GM12878 (cell line): ENCODE results near the gene TMEM38A. TPM values are rescaled to one million over a fixed set of nuclear protein-coding genes. Genes with fewer than 3 reads are reported as not detected.

Experiments
- ATAC-seq: fragments of 200-7000 bp; cut with Tn5 transposase; 3 replicates; pipeline ENCODE4 v1.9.1; 2020; ENCODE audit warnings: mild to moderate bottlenecking, moderate library complexity
- BruUV-seq: library from RNA; stranded (reverse); fragments of 400-500 nt; replicated peaks from 2 replicates; lab custom pipeline; 2021; lab: Mats Ljungman, UMichigan
- CTCF ChIA-PET: fragments of 300-600 bp; sonication (Branson Sonifier 250); formaldehyde crosslinking; extraction: SDS; loops from one replicate; lab custom pipeline; 2021; ENCODE audit warnings: inconsistent platforms; lab: Yijun Ruan, JAX
- POLR2A ChIA-PET: fragments of 350-600 bp; formaldehyde crosslinking; extraction: SDS; loops from one replicate; lab custom pipeline; 2021; ENCODE audit warnings: inconsistent platforms; lab: Charles Lee
- RAD21 ChIA-PET: fragments of 300-600 bp; sonication (Branson Sonifier 250); formaldehyde crosslinking; loops from one replicate; lab custom pipeline; 2023; ENCODE audit warnings: antibody characterized with exemption; ENCODE audit not compliant: unreplicated experiment; lab: Charles Lee
- SMC1A ChIA-PET: fragments of 300-600 bp; sonication (Branson Sonifier 250); formaldehyde crosslinking; loops from one replicate; lab custom pipeline; 2023; ENCODE audit not compliant: unreplicated experiment, uncharacterized antibody; lab: Charles Lee
- DNase-seq: peaks from one replicate; pipeline ENCODE4 v3.0.0-alpha.2; 2011; ENCODE audit warnings: low read depth, low spot score
- FAIRE-seq: peaks from 3 replicates; lab custom pipeline; 2011; peaks lifted over from hg19 to GRCh38; lab: Jason Lieb, UNC
- H2AFZ ChIP-seq: 2 replicates; pipeline ENCODE4 v1.6.0; 2011; ENCODE audit warnings: low read depth, low read length, control low read depth; ENCODE audit not compliant: control insufficient read depth
- H3K27ac ChIP-seq: 2 replicates; pipeline ENCODE4 v1.5.1; 2011; ENCODE audit warnings: control low read depth; ENCODE audit not compliant: control insufficient read depth, insufficient read depth
- H3K27me3 ChIP-seq, 2 experiments: replicated peaks in 1 of 2; 2 replicates each; pipeline versions ENCODE4 v1.6.0 to v1.6.1; 2011; ENCODE audit warnings: low read length in 1 of 2; ENCODE audit not compliant: control insufficient read depth in 2 of 2, insufficient read depth in 2 of 2
- H3K36me3 ChIP-seq, 2 experiments: 2 replicates each; pipeline ENCODE4 v1.5.1; 2011; ENCODE audit warnings: low read length in 1 of 2; ENCODE audit not compliant: control insufficient read depth in 2 of 2, insufficient read depth in 2 of 2
- H3K4me1 ChIP-seq: 2 replicates; pipeline ENCODE4 v1.6.1; 2011; ENCODE audit warnings: mild to moderate bottlenecking, low read length, moderate library complexity, mixed read lengths; ENCODE audit not compliant: control insufficient read depth, insufficient read depth
- H3K4me2 ChIP-seq: 2 replicates; pipeline ENCODE4 v1.6.0; 2011; ENCODE audit warnings: control low read depth; ENCODE audit not compliant: control insufficient read depth, insufficient read depth
- H3K4me3 ChIP-seq: fragments of 200-600 bp; sonication (generic); 2 replicates; pipeline ENCODE4 v1.5.1; 2016
- H3K79me2 ChIP-seq: 2 replicates; pipeline ENCODE4 v1.6.0; 2011; ENCODE audit warnings: low read length; ENCODE audit not compliant: control insufficient read depth, insufficient read depth
- H3K9ac ChIP-seq: 2 replicates; pipeline ENCODE4 v1.8.0; 2011; ENCODE audit warnings: low read length, control low read depth, mixed read lengths; ENCODE audit not compliant: control insufficient read depth, insufficient read depth
- H3K9me3 ChIP-seq: replicated peaks from 3 replicates; pipeline ENCODE4 v1.5.1; 2011; ENCODE audit warnings: mild to moderate bottlenecking, low read length; ENCODE audit not compliant: control insufficient read depth, insufficient read depth
- H4K20me1 ChIP-seq: 2 replicates; pipeline ENCODE4 v1.6.0; 2011; ENCODE audit not compliant: control insufficient read depth, insufficient read depth
- KAT2A ChIP-seq: conservative IDR thresholded peaks from 2 replicates; pipeline ENCODE4 v1.6.1; 2011; ENCODE audit warnings: low read depth, low read length; ENCODE audit not compliant: control insufficient read depth
- PRDM15 ChIP-seq: fragments of 450-650 bp; formaldehyde crosslinking; IDR thresholded peaks from 2 replicates; pipeline ENCODE4 v1.4.0; 2020; ENCODE audit warnings: mild to moderate bottlenecking, moderate library complexity
- RELA ChIP-seq: fragments of 450-650 bp; IDR thresholded peaks from 2 replicates; pipeline ENCODE4 v1.8.0; 2014; ENCODE audit warnings: borderline replicate concordance; ENCODE audit not compliant: partially characterized antibody
- SREBF2 ChIP-seq: IDR thresholded peaks from 2 replicates; pipeline ENCODE4 v1.6.1; 2012; ENCODE audit warnings: mild to moderate bottlenecking, low read length
- WGBS: methylation state at CpG from one replicate; pipeline ENCODE4 v1.1.6; 2016; ENCODE audit warnings: low lambda C conversion rate; ENCODE audit not compliant: insufficient replicate concordance, insufficient coverage; ENCODE audit errors: missing lambda C conversion rate; 5-methylcytosine and 5-hydroxymethylcytosine counted together
- in situ Hi-C: fragments of 300-500 bp; cut with MboI; formaldehyde crosslinking; loops from 9 replicates; pipeline ENCODE4 v1.14.3; 2018; ENCODE audit warnings: mixed read lengths
- intact Hi-C: fragments of 100-400 bp; cut with micrococcal nuclease; formaldehyde crosslinking; loops from one replicate; pipeline ENCODE4 v1.14.2; 2022; ENCODE audit not compliant: unreplicated experiment
- polyA plus RNA-seq, 11 experiments: library from polyadenylated mRNA; depleted of rRNA in 4 of 11; unstranded in 6 of 11; stranded (reverse) in 5 of 11; fragments of >200 nt; fragmentation: Nextera tagmentation in 4 of 11; fragmentation: Illumina TruSeq in 1 of 11; extraction: Ambion mirVana in 4 of 11; extraction: Trizol in 1 of 11; gene quantifications; 1 replicate in 1 of 11; 2 replicates in 10 of 11; pipeline versions ENCODE4 v1.2.1 to v1.2.3, GENCODE V29; 2011 to 2016; ENCODE audit warnings: inconsistent platforms in 2 of 11, missing spikeins in 2 of 11, low read depth in 1 of 11
- total RNA-seq, 4 experiments: library from RNA; depleted of rRNA in 3 of 4; stranded (reverse); fragments of >200 nt in 3 of 4; fragmentation: Illumina TruSeq in 1 of 4; extraction: Trizol in 1 of 4; gene quantifications; 2 replicates each; pipeline versions ENCODE4 v1.2.1 to v1.2.3, GENCODE V29; 2013 to 2021

Gene TMEM38A
- total and polyA plus RNA-seq, 10 of the 15 experiments (the other 5 are each of a cell fraction or from before 2014, with no cell fraction given): 4.5 to 22.2 (median 15.0) TPM

DNA sequence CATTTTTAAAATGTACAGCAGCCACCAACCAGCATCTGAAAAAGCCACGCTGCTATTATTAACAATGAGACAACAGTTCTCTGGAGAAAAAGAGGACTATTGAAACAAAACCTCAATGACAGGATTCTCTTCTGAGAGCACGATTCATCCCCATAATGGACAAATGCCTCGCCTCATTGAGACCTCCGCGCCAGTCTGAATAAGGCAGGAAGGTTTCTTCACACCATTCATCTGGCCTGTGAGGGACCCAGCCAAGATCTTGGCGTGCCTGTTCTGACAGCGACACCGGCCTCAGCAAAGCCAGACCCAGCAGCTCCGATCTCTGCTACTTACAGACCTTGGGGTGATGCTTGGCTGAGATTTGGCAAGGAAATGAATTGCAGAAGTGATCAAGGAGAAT, 15.8 kb upstream of the TMEM38A start:
- FAIRE-seq: no peak
- H4K20me1 ChIP-seq: no peaks in the 10 kb centered on the region
- H3K27me3 ChIP-seq: no peaks in the 10 kb centered on the region
- DNase-seq: no peak
- intact Hi-C loops (no loop called here), in situ Hi-C loops (no loop called here)
- SMC1A ChIA-PET: interaction anchor here (0.8 kb wide), 1 partner anchor 21 kb away, joined by 3 read pairs; no protein-coding TSS in a partner anchor
- CTCF ChIA-PET: no interaction called here
- no TSS peak for BruUV-seq
- ATAC-seq: no peak
- H3K36me3 ChIP-seq: peaks cover 2 to 41% of the 10 kb centered on the region in 2 experiments; a peak in 3 of 4 replicates
- POLR2A ChIA-PET: no interaction called here
- WGBS: 98% methylated on average over 9 of the region's 9 CpGs
- H3K4me2 ChIP-seq: no peak overlapping the region
- H3K27ac ChIP-seq: no peak overlapping the region
- H3K9me3 ChIP-seq: no peaks in the 10 kb centered on the region
- H3K9ac ChIP-seq: no peak overlapping the region
- no peaks in the 10 kb centered on the region for H3K4me1 ChIP-seq
- H3K79me2 ChIP-seq: no peaks in the 10 kb centered on the region; the same call in none of the 2 replicates
- RAD21 ChIA-PET: interaction anchor here (0.6 kb wide), 1 partner anchor 20 kb away, joined by 3 read pairs; no protein-coding TSS in a partner anchor
- H3K4me3 ChIP-seq: no peak overlapping the region
- TF ChIP-seq RELA: no peak
- no peak for TF ChIP-seq KAT2A
- TF ChIP-seq SREBF2: no peak
- TF ChIP-seq PRDM15 (CRISPR knock-in tag): no peak
- no peak overlapping the region for H2AFZ ChIP-seq
